Renal cortical epithelial cell (primary cell): ENCODE measurements around the gene SLC9A8. TPM values are rescaled to one million over a fixed set of nuclear protein-coding genes. Genes with fewer than 3 reads are reported as not detected.

Experiments used
- DNase-seq: peaks from one replicate; pipeline ENCODE4 v3.0.0-alpha.2; 2011; ENCODE audit warnings: low read depth
- total RNA-seq: library from RNA; depleted of rRNA; stranded (reverse); fragments of >200 nt; gene quantifications from 2 replicates; pipeline ENCODE4 v1.2.3, GENCODE V29; 2014

SLC9A8 gene
- total RNA-seq, 1 donor from 2014 or later = 10.3 TPM

DNA sequence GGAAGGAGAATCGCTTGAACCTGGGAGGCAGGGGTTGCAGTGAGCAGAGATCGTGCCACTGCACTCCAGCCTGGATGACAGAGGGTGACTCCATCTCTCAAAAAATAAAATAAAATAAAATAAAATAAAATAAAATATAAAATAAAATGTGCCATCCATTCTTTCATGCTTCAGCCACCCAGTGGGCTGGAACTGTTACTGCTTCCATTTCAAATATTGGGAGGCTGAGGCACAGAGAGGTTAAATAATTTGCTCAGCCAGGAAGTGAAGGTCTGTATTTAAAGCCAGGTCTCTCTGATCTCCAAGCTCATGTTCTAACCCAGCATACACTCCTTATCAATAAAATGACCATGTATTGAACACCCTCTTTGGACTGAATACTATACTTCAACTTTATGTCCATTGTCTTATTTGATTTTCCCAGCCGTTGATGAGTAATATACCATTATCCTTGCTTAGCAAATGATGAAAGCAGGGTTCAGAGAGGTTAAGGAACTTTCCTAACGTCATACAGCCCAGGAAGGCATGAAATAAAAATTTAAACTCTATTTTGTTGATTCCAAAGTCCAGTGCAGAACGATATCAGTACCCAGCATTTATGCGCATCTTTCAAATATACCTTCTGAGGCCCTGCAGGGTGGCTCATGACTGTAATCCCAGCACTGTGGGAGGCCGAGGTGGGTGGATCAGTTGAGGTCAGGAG lies 25.8 kb upstream of the SLC9A8 start:
- DNase-seq = no peak

DNA sequence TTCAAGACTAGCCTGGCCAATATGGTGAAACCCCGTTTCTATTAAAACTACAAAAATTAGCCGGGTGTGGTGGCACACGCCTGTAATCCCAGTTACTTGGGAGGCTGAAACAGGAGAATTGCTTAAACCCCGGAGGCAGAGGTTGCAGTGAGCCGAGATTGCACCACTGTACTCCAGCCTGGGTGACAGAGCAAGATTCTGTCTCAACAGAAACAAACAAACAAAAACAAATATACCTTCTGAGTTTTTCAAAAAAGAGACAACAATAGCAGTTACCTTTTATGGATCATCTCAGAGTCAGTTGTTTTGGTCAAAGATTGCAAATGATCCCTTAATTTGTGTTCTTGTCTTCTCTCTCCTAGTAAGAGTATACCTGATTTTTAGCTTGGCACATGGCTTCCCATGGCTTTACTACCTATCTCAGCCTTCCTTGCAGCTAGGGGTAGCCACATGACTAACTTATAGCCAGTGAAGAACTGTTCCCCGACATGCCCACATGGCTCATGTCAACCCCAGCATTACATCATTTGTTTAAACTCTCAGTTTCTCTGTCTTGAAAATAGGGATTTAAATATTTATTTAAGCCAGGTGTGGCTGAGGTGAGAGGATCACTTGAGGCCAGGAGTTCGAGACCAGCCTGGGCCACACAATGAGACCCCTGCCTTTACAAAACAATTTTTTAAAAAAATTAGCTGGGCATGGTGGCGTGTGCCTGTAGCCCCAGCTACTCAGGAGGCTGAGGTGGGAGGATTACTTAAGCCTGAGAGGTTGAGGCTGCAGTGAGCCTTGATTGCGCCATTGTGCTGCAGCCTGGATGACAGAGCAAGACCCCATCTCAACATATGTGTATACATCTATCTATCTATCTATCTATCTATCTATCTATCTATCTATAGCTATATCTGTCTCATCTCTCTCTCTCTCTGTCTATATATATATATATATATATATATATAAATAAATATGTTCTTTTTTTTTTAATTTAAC lies 25.0 kb upstream of the SLC9A8 start:
- DNase-seq = no peak

DNA sequence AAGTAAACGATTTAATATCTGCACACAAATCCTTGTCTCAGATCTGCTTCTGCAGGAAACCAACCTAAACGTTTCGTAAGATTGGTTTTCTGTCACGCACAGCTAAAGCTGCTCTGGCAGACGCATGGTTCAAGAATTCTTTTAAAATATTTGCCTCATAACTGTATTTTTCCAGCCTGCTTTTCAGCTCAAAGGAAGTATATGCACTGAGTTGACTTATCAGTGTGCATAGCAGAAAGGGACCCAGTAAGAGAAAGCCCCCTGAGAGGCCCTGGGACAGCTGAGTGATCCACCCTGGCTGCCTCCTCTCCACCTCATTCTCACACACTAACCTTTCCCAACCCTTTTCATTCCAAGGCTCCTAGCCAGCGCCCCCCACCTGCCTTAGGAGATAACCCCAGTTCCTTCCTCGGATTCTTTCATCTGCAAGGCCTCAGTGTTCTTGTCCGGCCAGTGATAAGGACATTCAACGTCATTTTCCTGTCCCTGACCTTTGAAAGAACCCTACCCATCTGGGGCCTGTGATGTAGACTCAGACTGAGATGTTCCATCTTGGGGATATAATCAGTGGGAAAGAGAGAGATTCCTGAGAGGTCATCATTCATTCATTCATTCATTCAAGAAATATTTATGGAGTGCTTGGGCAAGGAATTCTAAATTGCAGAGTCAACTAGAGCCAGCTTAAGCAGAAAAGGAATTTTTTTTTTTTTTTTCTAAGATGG lies 22.4 kb upstream of the SLC9A8 start:
- no peak for DNase-seq

DNA sequence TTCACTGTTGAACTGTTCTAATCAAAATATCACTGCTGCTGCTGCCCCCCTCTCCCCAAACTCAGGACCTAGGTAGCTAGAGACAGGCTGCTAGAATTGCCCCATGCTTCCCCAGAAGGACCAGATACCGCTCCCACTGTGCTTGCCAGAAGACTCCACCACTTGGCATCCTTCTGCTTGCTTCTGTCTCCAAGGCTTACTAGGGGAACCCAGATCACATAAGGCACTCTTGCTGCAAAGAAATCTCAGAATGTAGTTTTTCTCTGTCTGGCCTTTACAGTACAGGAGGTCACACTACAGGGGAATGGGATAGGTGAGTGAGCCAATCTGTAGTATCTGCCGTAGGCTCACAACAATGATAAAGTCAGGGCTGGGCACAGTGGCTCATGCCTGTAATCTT lies 21.5 kb upstream of the SLC9A8 start:
- DNase-seq = no peak

DNA sequence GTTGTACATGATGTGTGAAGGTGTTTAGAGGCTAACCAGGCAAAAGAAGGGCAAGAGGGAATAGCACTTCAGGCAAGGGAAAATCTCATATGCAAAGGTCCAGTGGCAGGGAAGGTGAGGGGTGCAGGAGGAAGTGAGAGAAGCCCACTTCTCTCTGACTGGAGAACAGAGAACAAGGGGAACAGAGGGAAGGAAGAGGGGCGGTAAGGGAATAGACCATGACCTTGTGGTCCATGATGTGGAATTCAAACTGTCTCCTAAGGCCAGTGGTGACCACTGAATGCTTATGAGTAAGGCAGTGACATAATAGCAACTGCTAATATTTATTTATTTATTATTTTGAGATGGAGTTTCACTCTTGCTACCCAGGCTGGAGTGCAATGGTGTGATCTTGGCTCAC lies 20.6 kb upstream of the SLC9A8 start:
- no peak for DNase-seq

DNA sequence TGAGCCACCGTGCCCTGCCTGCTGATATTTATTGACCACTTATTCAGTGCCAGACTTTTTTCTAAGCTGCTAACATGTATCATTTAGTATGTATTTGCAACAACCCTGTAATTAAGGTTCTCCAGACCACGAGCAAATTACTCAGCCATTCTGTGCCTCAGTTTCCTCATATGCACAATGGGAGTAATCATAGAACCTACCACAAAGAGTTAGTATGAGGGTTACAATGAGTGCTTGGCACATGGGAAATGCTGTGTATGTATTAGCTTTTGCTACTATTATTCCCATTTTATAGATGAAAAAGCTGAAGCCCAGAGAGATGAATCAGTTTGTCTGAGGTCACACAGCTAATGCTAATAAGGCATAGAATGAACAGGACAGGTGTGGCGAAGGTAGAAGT lies 20.0 kb upstream of the SLC9A8 start:
- DNase-seq = no peak

DNA sequence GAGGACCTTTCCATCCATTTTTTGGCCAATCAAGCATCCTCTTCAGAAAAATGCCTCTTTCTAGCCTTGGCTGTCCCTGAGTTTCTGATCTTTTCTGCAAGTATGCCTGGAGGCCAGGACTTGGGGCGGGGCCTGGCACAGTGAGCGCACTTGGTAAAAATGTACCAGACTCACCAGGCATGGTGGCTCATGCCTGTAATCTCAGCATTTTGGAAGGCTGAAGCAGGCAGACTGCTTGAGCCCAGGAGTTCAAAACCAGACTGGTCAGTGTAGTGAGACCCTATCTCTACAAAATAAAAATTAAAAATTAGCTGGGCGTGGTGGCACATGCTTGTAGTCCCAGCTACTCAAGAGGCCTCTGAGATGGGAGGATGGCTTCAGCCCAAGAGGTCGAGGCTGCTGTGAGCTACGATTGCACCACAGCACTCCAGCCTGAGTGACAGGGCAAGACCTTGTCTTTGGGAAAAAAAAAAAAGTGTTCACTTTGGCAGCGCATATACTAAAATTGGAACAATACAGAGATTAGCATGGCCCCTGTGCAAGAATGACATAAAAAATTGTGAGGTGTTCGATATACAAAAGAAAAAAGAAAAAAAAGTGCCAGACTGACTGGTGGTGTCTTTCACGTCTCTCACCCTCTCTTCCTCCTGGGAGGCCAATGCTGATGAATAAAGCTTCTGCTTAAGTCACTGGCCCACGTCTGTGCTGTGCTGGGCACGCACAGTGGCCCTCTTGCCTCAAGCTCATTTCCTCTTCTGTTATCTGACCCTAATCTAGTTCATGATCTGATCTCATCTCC lies 18.1 kb upstream of the SLC9A8 start:
- no peak for DNase-seq

DNA sequence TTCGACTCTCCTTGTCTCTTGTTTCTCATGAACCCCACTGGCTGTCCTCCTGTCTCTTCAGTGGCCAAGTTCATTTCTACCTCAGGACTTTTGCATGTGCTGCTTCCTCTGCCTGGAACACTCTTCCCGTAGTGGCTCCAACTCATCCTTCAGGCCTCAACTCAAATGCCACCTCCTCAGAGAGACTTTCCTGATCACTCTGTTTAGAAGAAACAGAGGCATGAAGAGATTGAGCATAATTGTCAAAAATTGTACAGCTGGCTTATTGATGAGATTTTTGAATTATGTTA lies 17.5 kb upstream of the SLC9A8 start:
- DNase-seq = no peak

DNA sequence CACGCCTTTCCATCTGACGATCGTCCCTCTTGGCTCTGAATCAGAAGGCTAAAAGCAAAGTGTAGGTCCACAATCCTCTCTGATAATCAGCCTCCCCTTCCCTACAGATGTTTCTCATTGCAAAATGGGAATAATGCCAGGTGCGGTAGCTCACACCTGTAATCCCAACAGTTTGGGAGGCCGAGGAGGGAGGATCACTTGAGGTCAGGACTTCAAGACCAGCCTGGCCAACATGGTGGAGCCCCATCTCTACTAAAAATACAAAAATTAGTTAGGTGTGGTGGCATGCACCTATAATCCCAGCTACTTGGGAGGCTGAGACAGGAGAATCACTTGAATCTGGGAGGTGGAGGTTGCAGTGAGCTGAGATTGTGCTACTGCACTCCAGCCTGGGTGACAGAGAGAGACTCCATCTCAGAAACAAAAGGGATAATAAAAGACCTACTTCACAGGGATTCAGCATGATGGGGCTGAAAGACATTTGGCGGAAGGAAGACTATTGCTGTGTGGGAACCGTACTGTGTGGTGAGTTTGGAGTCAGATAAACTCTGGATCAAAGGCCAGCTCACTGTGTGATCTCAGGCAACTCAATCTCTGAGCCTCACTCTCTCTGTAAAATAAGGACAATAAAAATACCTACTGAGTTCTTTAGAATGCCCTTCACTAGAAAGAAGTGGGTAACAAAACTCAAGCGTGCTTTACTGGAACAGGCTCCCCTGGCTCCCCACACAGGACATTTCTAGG lies 15.9 kb upstream of the SLC9A8 start:
- DNase-seq = no peak

DNA sequence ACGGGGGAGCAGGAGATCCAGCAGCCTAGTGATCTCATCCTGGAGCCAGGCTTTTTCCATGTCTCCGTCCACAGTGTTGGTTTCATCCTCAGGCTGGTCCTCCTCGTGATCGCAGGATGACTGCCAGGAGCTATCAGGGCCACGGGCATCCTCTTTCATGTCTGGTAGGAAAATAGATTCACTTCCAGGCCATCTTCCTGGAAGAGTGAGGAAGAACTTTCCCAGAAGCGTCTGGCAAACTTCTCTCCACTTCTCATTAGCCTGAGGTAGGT lies 15.3 kb upstream of the SLC9A8 start:
- no peak for DNase-seq

DNA sequence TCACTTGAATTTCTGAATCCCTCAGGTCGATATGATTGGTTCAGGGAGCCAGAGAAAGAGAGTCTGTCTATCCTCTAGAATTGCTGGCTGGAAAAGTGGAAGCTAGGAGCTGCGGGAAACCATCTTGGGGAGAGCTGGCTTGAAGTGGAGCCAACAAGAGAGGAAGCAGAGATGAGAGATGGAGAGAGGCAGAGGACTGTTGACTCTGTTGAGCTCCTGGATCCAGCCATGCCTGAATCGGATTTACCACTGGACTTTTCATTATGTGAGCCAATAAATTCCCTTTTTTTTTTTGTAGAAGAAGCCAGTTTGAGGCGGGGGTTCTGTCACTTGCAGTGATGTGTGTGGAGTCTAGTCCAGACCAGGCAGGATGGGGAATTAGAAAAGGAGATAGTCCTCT lies 13.9 kb upstream of the SLC9A8 start:
- no peak for DNase-seq

DNA sequence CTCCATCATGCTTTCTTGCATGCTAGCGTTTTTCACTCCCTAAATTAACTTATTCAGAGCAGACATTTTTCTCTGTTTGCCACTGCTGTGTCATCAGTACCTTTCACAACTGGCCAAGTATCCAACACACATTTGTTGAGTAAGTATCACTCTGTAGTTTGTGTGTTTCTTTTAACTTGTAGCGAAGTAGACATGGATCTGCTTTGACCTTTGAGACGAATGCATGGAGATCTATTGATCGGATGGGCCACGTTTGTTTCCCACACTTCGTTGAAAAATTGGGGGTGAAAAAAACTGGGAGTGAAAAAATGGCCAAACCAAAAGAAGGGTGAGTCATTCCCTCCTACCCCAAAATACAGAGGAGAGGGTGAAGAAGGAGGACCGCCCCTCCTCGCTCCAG lies 12.9 kb upstream of the SLC9A8 start:
- DNase-seq = no peak

DNA sequence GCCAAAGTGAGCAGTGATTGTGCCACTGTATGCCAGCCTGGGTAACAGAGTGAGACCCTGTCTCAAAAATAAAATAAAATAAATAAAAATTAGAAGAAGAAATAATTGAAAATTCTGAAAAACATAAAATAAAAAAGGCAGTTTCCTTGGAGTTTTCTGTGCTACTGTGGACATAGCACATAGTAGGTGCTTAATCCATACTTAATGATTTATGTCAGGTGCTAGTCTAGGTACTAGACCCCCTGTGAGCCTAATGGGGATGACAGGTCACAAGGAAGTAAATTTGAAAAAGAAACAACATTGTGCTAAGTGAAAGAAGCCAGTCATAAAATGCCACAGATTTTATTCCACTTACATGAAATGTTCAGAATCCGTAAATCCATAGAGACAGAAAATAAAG lies 9.2 kb upstream of the SLC9A8 start:
- no peak for DNase-seq

DNA sequence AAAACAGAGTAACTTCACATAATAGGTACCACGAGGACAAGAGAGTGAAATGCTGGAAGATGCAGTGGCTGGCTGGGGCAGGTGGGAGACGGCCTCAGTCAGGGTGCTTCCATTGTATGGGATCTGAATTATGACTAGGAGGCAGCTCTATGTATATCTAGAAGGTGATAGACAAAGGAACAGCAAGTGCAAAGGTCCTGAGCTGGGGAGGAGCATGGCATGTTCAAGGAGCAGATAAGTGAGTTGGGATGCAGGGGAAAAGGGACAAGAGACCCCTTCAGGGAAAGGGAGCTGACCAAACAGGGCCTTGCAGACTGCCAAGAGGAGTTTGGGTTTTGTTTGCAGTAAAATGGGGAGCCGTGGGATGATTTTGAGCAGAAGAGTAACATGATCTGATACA lies 8.3 kb upstream of the SLC9A8 start:
- no peak for DNase-seq

DNA sequence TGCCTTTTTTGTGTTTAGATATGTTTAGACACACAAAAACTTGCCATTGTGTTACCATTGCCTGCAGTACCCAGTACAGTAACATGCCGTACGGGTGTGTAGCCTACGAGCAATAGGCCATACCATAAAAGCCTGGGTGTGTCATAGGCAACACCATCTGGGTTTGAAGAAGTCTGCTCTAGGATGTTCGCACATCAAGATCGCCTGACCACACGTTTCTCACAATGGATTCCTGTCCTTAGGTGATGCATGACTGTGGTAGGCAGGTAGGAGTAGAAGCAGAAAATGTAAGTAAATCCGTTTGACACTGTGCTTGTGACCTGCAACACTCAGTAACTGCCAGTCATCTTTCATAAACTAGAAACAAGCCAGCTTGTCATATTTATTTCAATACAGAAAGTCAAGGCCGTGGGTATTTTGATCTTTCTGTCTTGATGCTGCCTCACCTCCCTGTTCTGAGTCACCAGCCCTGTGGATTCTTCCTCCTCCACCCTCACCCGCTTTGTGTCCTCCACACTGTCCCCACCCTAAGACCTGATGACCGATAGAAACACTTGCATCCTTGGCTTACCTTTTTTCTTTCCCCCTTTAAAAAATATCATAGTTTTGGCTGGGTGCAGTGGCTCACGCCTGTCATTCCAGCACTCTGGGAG lies 7.3 kb upstream of the SLC9A8 start:
- peak; percentile 42 for DNase-seq

DNA sequence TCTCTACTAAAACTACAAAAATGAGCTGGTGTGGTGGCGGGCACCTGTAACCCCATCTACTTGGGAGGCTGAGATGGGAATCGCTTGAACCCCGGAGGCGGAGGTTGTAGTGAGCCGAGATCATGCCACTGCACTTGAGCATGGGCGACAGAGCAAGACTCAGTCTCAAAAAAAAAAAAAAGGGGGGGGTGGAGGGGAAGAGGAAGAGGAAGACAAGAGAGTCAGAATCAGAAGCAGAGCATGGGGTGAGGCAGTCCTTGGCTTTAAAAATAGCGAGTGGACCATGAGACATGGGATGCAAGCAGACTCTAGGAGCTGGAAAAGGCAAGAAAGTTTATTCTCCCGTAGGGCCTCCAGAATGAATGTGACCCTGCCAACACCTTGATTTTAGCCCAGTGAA lies 3.9 kb upstream of the SLC9A8 start:
- DNase-seq = no peak

DNA sequence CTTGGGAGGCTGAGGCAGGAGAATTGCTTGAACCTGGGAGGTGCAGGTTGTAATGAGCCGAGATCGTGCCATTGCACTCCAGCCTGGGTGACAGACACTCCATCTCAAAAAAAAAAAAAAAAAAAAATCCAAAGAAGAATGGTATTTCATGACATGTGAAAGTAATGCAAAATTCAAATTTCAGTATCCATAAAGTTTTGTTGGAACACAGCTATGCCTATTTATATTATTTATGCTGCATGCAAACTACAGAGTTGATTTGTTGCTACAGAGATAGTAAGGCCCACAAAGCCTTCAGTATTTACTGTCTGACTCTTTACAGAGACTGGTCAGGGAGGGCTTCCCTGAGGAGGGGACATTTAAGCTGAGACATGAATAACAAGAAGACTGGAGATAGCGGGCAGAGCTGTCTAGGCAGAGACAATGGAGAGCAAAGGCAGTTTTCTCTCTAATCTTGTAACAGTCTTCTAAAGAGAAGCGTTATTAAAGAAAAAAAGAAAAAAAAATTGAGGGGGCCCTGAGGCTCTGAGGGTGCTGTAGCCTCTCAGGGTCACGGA lies 2.7 kb upstream of the SLC9A8 start:
- no peak for DNase-seq

DNA sequence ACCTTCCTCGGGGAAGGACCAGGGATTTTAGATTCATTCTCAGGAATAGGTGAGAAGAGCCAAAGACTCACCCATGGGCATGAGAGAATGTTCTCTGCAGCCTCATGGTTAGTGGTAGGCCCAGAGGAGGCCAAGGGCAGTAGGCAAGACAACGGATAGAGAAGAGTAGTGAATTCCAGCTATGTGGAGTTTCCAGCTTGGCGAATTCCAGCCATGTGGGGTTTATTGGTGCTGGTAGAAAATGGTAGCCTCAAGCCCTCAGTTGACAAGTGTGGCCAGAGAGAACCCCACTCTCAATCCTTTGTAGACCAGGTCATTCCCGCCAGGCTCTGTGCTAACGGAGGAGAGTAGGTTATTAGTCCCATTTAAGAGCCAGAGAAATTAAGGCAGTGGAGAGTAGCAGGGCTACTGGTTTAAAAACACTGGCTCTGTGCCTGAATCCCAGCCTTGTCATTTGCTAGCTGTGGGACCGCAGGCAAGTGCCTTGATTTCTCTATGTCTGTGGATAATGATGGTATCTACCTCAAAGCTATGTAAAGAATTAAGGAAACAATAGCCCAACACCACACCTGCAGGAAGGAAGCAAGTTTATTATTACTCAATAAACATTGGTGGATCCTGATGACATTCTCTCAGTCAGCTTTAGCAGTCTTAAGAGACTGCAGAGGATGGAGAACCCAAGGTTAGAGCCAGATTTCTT lies 2.0 kb upstream of the SLC9A8 start:
- DNase-seq = peak; percentile 46

DNA sequence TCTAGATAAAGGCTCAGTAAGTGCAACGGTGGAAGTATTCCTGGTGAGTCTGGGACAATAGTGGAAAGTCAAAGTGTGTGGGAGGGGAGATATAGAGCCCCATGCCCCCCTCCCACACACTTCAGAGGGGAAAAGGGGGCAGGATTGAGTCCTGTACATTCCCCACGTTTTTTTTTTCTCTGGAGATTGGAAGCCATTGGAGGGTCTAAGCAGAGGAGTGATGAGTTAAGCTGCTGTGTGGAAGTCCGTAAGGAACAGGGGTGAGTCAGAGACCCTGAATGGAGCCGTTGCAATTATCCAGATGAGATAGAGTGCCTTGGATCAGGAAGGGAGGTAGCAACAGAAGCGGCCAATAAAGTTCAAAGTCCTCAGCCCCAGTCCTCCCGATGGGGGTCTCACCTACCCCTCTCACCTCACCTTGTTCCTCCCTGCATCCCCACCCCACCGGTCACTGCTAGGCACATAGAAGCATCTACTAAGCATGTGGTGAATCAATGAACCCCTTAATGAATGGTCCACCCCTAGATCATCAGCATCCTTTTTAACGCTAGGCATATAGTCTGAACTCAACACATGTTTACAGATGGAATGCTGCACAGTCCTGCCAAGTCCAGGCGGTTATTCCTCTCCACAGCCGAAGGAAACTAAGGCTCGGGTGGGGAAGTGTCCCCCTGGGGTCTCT lies 662 bp upstream of the SLC9A8 start:
- DNase-seq = peak; percentile 43
